ENCODE data around the gene FGF19. TPM values are rescaled to one million over a fixed set of nuclear protein-coding genes. Genes with fewer than 3 reads are reported as not detected.
A peak's percentile ranks its signal among the peaks of the same experiment; 100 is the strongest.

Gene FGF19
- total and polyA plus RNA-seq, 5 donors from 2014 or later = not detected

DNA sequence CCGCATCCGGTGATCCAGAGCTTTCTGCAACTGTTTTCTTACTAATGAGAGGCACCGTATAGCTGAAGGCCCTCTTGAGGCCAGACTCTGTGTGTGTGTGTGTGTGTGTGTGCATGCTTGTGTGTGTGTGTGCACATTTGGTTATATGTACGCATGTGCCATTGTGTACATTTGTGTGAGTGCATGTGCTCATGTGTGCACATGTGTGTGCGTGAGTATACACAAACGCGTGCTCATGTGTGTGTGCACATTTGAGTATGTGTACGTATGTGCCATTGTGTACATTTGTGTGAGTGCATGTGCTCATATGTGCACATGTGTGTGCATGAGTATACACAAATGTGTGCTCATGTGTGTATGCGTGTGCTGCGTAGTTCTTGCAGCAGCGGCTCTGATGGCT lies 12.3 kb upstream of the FGF19 start:
- Histone ChIP-seq H3K9me3 (ENCODE audit: control insufficient read depth in 2 of 2, low read length in 2 of 2) (no peaks in the 10 kb centered on the region), H3K4me3 (ENCODE audit: low read depth, low read length) (no peak overlapping the region), H3K27ac (ENCODE audit: insufficient read depth, low read length, poor library complexity, severe bottlenecking) (no peak overlapping the region), H3K27me3 (ENCODE audit: control insufficient read depth, insufficient read depth, low read length) (peaks cover 2% of the 10 kb centered on the region), H3K36me3 (ENCODE audit: control insufficient read depth, insufficient read depth, low read length) (no peaks in the 10 kb centered on the region), H3K4me1 (ENCODE audit: control insufficient read depth, insufficient read depth, low read length, poor library complexity, severe bottlenecking) (peaks cover 7% of the 10 kb centered on the region)
- Mint-ChIP-seq H3K27me3 (peaks cover 51% of the 10 kb centered on the region), H3K27ac (no peak overlapping the region), H3K4me1 (peaks cover 7 to 12% (median 8%) of the 10 kb centered on the region in 4 donors), H3K36me3 (no peaks in the 10 kb centered on the region), H3K4me3 (no peak overlapping the region), H3K9me3 (peaks cover 0 to 7% (median 3%) of the 10 kb centered on the region in 7 donors)
- ATAC-seq (ENCODE audit: low read depth in 2 of 2) (no peak), DNase-seq (no peak)

- Histone ChIP-seq H3K27me3 (ENCODE audit: control insufficient read depth, insufficient read depth, low read length) (peaks cover 2% of the 10 kb centered on the region), H3K4me3 (ENCODE audit: low read depth, low read length) (no peak overlapping the region), H3K27ac (ENCODE audit: insufficient read depth, low read length, poor library complexity, severe bottlenecking) (no peak overlapping the region), H3K36me3 (ENCODE audit: control insufficient read depth, insufficient read depth, low read length) (no peaks in the 10 kb centered on the region), H3K9me3 (ENCODE audit: control insufficient read depth in 2 of 2, low read length in 2 of 2) (no peaks in the 10 kb centered on the region), H3K4me1 (ENCODE audit: control insufficient read depth, insufficient read depth, low read length, poor library complexity, severe bottlenecking) (peaks cover 7% of the 10 kb centered on the region)
- H3K9me3 Mint-ChIP-seq = peaks cover 0 to 8% (median 4%) of the 10 kb centered on the region in 7 donors
- H3K4me3 Mint-ChIP-seq = no peak overlapping the region
- ATAC-seq (ENCODE audit: low read depth in 2 of 2) = no peak
- no peak overlapping the region for H3K27ac Mint-ChIP-seq
- no peak for DNase-seq
- H3K36me3 Mint-ChIP-seq = no peaks in the 10 kb centered on the region
- H3K4me1 Mint-ChIP-seq = peaks cover 7 to 10% (median 8%) of the 10 kb centered on the region in 4 donors
- H3K27me3 Mint-ChIP-seq = peaks cover 46% of the 10 kb centered on the region
These were observed 11.6 kb upstream of the FGF19 start for GRCh38 chr11:69715446-69715845.

GRCh38 chr11:69711822-69712801 lies 8.3 kb upstream of the FGF19 start:
- Mint-ChIP-seq H3K27ac (peak overlapping the region in 1 of 3 donors; percentile 12), H3K27me3 (peaks cover 25% of the 10 kb centered on the region), H3K9me3 (peaks cover 0 to 8% (median 4%) of the 10 kb centered on the region in 7 donors), H3K36me3 (no peaks in the 10 kb centered on the region), H3K4me3 (peak overlapping the region in 2 of 4 donors; percentile 57 to 79), H3K4me1 (peaks cover 7 to 10% (median 8%) of the 10 kb centered on the region in 4 donors)
- H3K4me1 ChIP-seq (ENCODE audit: control insufficient read depth, insufficient read depth, low read length, poor library complexity, severe bottlenecking) = peaks cover 7% of the 10 kb centered on the region
- peak; percentile 62 to 78 for ATAC-seq (ENCODE audit: low read depth in 2 of 2)
- no peaks in the 10 kb centered on the region for H3K36me3 ChIP-seq (ENCODE audit: control insufficient read depth, insufficient read depth, low read length)
- H3K27me3 ChIP-seq (ENCODE audit: control insufficient read depth, insufficient read depth, low read length) = peaks cover 5% of the 10 kb centered on the region
- no peak overlapping the region for H3K4me3 ChIP-seq (ENCODE audit: low read depth, low read length)
- no peak overlapping the region for H3K27ac ChIP-seq (ENCODE audit: insufficient read depth, low read length, poor library complexity, severe bottlenecking)
- peak in 2 of 3 donors; percentile 34 to 80 for DNase-seq
- no peaks in the 10 kb centered on the region for H3K9me3 ChIP-seq (ENCODE audit: control insufficient read depth in 2 of 2, low read length in 2 of 2)

- no peaks in the 10 kb centered on the region for H3K36me3 ChIP-seq (ENCODE audit: control insufficient read depth, insufficient read depth, low read length)
- H3K9me3 ChIP-seq (ENCODE audit: control insufficient read depth in 2 of 2, low read length in 2 of 2) = no peaks in the 10 kb centered on the region
- Mint-ChIP-seq H3K4me3 (no peak overlapping the region), H3K9me3 (peaks cover 0 to 8% (median 4%) of the 10 kb centered on the region in 7 donors), H3K27ac (no peak overlapping the region), H3K36me3 (no peaks in the 10 kb centered on the region), H3K4me1 (peaks cover 8 to 18% (median 13%) of the 10 kb centered on the region in 4 donors), H3K27me3 (peaks cover 38% of the 10 kb centered on the region)
- no peak overlapping the region for H3K4me3 ChIP-seq (ENCODE audit: low read depth, low read length)
- DNase-seq = no peak
- H3K4me1 ChIP-seq (ENCODE audit: control insufficient read depth, insufficient read depth, low read length, poor library complexity, severe bottlenecking) = peaks cover 18% of the 10 kb centered on the region
- peaks cover 7% of the 10 kb centered on the region for H3K27me3 ChIP-seq (ENCODE audit: control insufficient read depth, insufficient read depth, low read length)
- ATAC-seq (ENCODE audit: low read depth in 2 of 2) = no peak
- no peak overlapping the region for H3K27ac ChIP-seq (ENCODE audit: insufficient read depth, low read length, poor library complexity, severe bottlenecking)
These were observed 5.0 kb upstream of the FGF19 start for GRCh38 chr11:69708736-69709401.

DNA sequence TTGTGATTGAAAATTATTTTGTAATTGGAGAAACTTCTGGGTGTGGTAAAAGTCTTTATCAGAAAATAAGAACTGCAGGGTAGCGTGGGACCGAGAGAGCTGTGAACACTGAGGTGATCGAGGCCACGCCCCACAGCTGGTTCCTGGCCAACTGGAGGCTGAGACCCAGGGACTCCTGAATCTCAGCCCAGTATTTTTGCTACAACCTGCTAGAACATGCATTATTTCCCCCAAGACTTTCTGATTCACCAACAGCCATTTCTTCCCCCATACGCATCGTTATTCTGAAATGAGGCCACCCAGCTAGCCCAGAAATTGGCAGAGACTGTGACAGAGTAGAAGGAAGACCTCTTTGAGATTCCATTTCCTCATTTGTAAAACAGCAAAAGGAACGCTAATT lies 3.4 kb upstream of the FGF19 start:
- Histone ChIP-seq H3K9me3 (ENCODE audit: control insufficient read depth in 2 of 2, low read length in 2 of 2) (no peaks in the 10 kb centered on the region), H3K27ac (ENCODE audit: insufficient read depth, low read length, poor library complexity, severe bottlenecking) (no peak overlapping the region), H3K4me3 (ENCODE audit: low read depth, low read length) (no peak overlapping the region), H3K36me3 (ENCODE audit: control insufficient read depth, insufficient read depth, low read length) (no peaks in the 10 kb centered on the region), H3K4me1 (ENCODE audit: control insufficient read depth, insufficient read depth, low read length, poor library complexity, severe bottlenecking) (peaks cover 17% of the 10 kb centered on the region), H3K27me3 (ENCODE audit: control insufficient read depth, insufficient read depth, low read length) (peaks cover 7% of the 10 kb centered on the region)
- Mint-ChIP-seq H3K27me3 (peaks cover 37% of the 10 kb centered on the region), H3K4me3 (no peak overlapping the region), H3K9me3 (peaks cover 0 to 6% (median 3%) of the 10 kb centered on the region in 7 donors), H3K27ac (no peak overlapping the region), H3K36me3 (no peaks in the 10 kb centered on the region), H3K4me1 (peaks cover 5 to 19% (median 13%) of the 10 kb centered on the region in 4 donors)
- DNase-seq (no peak), ATAC-seq (ENCODE audit: low read depth in 2 of 2) (no peak)

GRCh38 chr11:69705901-69706787 lies 2.3 kb upstream of the FGF19 start:
- H3K4me1 ChIP-seq (ENCODE audit: control insufficient read depth, insufficient read depth, low read length, poor library complexity, severe bottlenecking) = peaks cover 12% of the 10 kb centered on the region
- no peak for DNase-seq
- Mint-ChIP-seq H3K27me3 (peaks cover 31% of the 10 kb centered on the region), H3K9me3 (peaks cover 0 to 3% (median 0%) of the 10 kb centered on the region in 7 donors), H3K4me1 (peaks cover 0 to 12% (median 6%) of the 10 kb centered on the region in 4 donors), H3K4me3 (peak overlapping the region in 1 of 4 donors; percentile 46), H3K27ac (no peak overlapping the region), H3K36me3 (no peaks in the 10 kb centered on the region)
- H3K27me3 ChIP-seq (ENCODE audit: control insufficient read depth, insufficient read depth, low read length) = peaks cover 7% of the 10 kb centered on the region
- no peak for ATAC-seq (ENCODE audit: low read depth in 2 of 2)
- H3K4me3 ChIP-seq (ENCODE audit: low read depth, low read length) = no peak overlapping the region
- H3K27ac ChIP-seq (ENCODE audit: insufficient read depth, low read length, poor library complexity, severe bottlenecking) = no peak overlapping the region
- H3K9me3 ChIP-seq (ENCODE audit: control insufficient read depth in 2 of 2, low read length in 2 of 2) = no peaks in the 10 kb centered on the region
- no peaks in the 10 kb centered on the region for H3K36me3 ChIP-seq (ENCODE audit: control insufficient read depth, insufficient read depth, low read length)

DNA sequence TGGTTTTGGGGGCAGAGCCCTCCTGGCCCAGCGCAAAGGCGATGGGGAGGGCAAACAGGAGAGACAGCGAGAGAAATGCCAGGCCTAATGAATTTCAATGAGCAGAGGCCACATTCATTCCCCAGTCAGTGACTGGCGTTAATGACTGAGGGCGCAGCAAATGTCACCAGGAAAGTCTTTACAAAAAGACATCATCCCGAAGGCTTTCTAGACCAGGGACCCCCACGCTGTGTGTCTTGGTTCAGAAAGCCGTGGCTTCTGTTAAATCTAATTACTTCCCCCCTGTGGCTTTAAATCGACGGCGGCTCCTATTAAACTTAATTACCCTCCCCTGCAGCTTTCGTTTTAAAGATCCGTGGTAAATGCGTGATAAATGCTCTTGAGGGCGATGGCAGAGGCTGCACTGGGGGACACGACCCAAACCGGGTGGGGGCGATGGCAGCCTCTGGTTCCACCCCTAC lies 1.6 kb upstream of the FGF19 start:
- ATAC-seq (ENCODE audit: low read depth in 2 of 2) (no peak), DNase-seq (no peak)
- peaks cover 0 to 12% (median 6%) of the 10 kb centered on the region in 4 donors for H3K4me1 Mint-ChIP-seq
- no peaks in the 10 kb centered on the region for H3K9me3 Mint-ChIP-seq
- H3K27ac Mint-ChIP-seq = no peak overlapping the region
- Histone ChIP-seq H3K27ac (ENCODE audit: insufficient read depth, low read length, poor library complexity, severe bottlenecking) (no peak overlapping the region), H3K27me3 (ENCODE audit: control insufficient read depth, insufficient read depth, low read length) (peaks cover 12% of the 10 kb centered on the region), H3K4me1 (ENCODE audit: control insufficient read depth, insufficient read depth, low read length, poor library complexity, severe bottlenecking) (peaks cover 12% of the 10 kb centered on the region), H3K4me3 (ENCODE audit: low read depth, low read length) (no peak overlapping the region), H3K36me3 (ENCODE audit: control insufficient read depth, insufficient read depth, low read length) (no peaks in the 10 kb centered on the region), H3K9me3 (ENCODE audit: control insufficient read depth in 2 of 2, low read length in 2 of 2) (no peaks in the 10 kb centered on the region)
- H3K4me3 Mint-ChIP-seq = peak overlapping the region in 2 of 4 donors; percentile 38 to 46
- H3K36me3 Mint-ChIP-seq = no peaks in the 10 kb centered on the region
- H3K27me3 Mint-ChIP-seq = peaks cover 37% of the 10 kb centered on the region

Measured in CD4-positive, CD25-positive, alpha-beta regulatory T cell (primary cell).